CD4-positive, alpha-beta T cell treated with Interleukin-15 for 1 hour (primary cell): ENCODE results near the gene AREG.
"Not testable (repeated sequence)": the region's sequence is repeated elsewhere in the genome, so short reads cannot be mapped to it uniquely, and the experiment has no call there.

ENCODE experiments used
- DNase-seq: peaks from one replicate; pipeline ENCODE4 v3.0.0-alpha.2; 2020

The AREG gene, protein sequence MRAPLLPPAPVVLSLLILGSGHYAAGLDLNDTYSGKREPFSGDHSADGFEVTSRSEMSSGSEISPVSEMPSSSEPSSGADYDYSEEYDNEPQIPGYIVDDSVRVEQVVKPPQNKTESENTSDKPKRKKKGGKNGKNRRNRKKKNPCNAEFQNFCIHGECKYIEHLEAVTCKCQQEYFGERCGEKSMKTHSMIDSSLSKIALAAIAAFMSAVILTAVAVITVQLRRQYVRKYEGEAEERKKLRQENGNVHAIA

DNA sequence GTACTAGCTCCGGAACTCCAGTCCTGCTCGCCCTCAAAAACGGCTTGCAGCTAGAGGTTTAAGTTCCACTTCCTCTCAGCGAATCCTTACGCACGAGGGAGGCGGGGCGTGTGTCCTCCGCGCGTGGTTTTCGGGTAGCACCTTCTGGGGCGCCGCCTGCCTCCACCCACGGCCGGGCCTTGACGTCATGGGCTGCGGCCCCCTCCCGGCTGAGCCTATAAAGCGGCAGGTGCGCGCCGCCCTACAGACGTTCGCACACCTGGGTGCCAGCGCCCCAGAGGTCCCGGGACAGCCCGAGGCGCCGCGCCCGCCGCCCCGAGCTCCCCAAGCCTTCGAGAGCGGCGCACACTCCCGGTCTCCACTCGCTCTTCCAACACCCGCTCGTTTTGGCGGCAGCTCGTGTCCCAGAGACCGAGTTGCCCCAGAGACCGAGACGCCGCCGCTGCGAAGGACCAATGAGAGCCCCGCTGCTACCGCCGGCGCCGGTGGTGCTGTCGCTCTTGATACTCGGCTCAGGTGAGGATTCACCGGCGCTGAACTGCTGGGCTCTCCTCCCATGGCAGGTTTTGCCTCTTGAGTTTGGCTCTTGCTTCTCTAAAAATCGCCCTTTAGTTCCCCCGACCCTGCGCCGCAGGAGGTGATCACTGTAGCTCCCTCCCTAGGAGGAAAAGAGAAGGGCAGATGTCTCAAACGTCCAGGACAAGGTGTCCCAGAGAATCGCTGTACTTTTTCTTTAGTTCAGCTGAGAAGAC is at the start of gene AREG:
TSS of gene AREG (plus strand) at position 246 of the 752 bp plus-strand sequence. CDS start at position 456, 210 bp downstream.
- DNase-seq, result peak; percentile 95

DNA sequence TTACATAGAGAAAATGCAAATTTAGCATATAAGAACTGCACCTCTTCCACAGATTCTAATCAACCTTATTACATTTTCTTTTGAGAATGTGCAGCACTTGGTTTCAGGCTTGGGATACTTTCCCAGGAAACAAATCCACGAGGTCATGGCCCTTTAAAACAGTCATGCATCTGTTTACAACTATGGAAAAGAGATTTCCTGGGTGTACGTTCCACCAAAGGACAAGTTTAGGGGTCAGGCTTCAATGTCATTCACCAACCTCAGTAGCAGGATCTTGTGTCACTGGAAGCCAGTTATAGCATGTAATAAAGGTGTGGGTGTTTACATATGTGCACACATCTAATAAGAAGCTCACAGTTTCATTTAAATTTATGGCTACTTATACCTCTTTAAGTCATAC is 49.3 kb upstream of the AREG start:
- DNase-seq, result no peak

- DNase-seq, result no peak
Observed at GRCh38 chr4:74397748-74398426, 47.0 kb upstream of the AREG start.

- DNase-seq, result not testable (repeated sequence)
Observed at GRCh38 chr4:74398894-74399589, 45.9 kb upstream of the AREG start.

DNA sequence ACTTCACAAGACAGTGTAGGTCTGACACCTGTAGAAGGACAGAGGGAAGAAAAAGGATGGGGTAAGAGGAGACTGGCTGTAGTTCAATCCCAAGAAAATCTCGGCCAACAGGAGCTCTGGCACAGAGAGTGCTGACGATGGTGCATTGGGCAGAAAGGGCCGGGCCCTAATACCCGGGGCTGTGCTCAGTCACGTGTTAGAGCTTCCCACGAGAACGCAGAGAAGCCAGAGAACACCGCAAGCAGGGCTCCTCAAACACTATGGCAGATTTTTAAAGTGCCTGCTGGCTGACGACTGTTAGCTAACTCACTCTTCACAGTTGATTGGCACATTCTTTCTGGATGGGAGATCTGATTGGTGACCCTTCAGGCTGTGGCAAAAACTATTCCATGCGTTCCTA is 44.5 kb upstream of the AREG start:
- DNase-seq, result no peak

GRCh38 chr4:74402692-74403456 is 42.1 kb upstream of the AREG start:
- DNase-seq, result no peak

DNA sequence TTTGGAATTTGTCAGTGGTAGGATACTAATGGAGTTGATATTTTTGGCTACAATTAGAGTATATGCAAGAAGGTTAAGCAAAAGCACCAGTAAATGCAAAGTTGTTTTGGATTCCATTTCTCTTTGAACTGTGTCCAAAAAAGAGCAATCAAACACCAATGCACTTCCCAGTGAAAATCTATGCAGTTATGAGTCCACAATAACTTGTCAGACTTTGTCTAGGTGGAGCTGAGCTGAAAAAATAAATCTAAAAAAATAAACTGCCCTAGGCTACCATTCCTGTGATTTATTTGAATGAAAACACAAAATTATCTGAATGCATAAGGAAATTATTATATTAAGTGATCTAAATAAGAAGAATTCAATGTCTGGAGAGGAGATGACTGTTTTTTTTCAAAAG is 37.0 kb upstream of the AREG start:
- DNase-seq, result no peak

GRCh38 chr4:74408639-74409038 is 36.3 kb upstream of the AREG start:
- no peak for DNase-seq

DNA sequence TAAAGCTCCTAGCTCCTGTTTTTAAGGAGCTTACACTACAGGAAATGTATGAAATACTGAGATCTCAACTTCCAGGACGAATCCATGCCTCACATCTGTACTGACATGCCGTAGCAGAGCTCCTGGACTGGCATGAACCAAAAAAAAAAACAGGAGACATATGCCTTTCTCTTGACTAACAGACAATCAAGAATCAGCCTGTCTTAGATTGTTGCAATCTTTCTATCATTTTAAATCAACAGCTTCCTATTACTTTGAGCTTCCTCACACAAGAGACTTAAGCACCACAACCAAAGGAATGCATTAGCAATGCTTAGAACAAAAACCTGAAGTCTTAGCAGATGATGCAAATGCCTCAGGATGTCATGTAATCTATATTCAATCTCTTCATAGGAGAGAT is 34.7 kb upstream of the AREG start:
- no peak for DNase-seq

- DNase-seq, result no peak
Observed at GRCh38 chr4:74412225-74412624, 32.7 kb upstream of the AREG start.

- no peak for DNase-seq
Observed at GRCh38 chr4:74413265-74413664, 31.7 kb upstream of the AREG start.

DNA sequence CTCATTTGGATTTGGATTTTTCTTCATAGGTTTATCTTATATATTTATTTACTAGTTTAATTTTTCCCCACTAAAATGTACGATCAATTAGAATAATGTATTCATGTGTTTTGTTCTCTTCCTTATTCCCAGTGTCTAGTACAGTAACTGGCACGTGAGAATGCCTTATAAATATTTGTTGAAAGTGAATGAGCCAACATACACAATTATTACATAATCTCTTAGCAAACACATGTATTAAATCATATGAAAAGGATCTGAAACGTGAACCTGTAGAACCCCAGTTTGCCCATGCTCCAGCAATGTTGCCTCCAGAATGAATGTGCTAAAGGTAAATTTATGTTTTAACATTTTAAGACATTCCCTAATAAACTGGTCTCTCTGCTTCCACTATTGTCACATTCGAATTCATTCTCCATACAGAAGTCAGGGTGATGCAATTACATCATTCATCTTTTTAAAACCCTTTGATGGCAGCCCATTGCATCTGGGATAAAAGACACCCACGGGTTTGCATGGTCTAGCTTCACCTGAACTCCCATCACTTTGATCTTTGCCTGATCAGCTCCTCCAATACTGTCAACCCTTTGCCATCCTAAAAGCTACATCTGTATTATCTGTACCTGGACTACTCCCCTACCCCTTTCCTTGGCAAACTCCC is 30.7 kb upstream of the AREG start:
- no peak for DNase-seq

DNA sequence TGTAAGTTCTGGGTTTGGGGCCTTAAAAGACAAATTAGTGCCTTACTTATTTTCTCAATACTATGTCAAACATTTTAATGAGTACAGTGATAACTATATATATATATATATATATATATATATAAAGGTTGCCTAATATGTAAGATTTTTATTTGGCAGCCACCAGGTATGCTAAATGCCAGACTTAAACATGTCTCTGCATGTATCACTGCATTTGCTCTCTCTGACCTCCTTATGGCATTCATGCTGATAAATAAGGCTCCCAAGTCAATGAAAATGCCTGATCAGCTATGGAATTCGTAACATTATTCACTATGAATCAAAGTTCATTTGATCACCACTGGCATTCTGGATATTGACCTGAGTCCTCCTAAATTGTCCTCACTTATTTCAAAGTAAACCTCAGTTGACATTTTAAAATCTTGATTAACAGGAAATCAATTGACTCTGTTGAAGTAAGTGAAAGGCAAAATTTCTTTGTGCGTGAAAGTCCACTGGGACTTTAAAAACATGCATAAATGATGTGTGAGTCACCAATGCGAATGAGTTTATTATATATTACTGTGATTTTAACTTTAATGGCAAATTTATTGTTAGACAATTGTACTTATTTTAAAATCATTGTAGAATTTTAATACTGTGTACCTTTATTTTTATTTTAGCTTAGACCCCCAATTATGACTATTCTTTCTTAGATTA is 29.2 kb upstream of the AREG start:
- no peak for DNase-seq

DNA sequence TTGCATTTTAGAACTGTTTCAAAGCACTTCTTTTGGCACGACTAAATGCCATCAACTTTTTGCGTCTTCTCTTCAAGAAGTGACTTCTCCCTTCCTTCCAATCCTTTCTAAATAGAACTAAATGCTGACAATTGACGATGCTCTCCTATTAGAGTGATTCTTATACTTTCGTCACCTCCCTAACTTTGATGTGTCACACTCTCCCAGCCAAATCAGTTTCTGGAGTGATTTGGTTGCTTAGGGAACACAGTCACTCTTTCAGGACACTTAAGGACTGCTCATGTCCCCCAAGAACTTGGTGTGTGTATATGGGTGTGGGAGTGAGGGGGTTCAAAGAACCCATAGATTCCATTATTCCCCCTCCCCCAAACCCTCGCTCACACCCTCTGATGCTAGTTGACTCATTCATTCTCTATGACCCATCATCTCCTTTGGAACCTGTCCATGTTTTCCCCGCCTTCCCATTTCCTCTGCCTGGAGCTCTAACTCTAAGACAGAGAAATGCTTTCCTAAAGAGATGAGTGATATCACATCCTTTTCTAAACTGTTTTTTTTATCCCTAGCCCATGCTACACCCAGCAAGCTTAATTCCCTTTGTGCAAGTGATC is 26.8 kb upstream of the AREG start:
- DNase-seq, result no peak

- DNase-seq, result no peak
Observed at GRCh38 chr4:74420863-74421262, 24.1 kb upstream of the AREG start.

DNA sequence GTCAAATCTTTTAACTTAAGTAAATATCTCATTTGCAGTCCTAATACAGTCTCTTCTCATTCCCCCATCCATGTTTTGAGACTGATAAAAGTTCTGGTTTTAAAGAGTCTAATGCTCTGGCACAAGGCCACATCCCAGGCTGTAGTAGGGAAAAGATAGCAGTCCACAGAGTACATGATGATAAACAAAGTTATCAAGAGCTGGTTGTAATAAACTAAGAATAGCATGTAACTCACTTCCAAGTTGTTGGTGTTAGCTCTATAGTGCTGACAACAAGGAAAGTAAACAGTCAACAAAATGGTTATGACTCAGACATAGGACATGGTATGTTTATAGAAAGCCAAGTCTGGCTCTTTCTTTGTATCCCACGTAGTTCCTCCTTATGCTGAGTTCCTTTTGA is 21.8 kb upstream of the AREG start:
- DNase-seq, result no peak

DNA sequence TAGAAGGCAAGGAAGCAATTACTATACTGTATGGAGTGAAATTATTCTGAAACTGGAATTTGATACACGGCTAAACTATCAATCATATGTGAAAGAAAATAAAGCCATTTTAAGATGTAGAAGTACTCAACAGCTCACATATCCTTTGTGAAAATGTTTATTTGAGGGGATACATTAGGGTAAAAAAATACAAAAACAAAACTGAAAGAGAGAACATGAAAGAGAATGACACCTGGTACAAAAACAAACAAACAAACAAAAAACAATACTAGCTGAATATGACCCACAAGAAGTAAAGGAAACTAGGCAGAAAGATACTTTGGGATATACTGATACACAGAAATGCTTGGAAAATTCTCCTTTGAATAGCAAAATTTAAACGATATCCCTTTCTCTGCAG is 20.8 kb upstream of the AREG start:
- DNase-seq, result no peak

DNA sequence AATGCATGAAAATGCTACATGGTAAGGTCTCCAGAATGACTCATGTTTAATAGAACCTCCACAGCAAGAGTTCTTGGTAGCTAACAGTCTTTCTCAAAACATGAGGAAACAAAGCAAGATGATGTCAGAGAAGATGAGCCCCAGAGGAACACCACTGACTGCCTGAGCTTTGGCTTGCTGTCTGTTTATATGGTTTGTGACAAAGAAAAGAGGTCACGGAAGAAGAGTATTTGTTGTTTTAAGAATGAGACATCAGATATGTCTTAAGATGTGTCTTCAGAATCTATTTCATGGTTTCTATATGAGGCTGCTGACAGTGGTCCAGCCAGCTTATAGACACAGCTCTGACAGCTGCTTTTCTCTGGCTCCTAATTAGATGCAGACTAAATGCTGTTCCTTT is 18.8 kb upstream of the AREG start:
- no peak for DNase-seq

DNA sequence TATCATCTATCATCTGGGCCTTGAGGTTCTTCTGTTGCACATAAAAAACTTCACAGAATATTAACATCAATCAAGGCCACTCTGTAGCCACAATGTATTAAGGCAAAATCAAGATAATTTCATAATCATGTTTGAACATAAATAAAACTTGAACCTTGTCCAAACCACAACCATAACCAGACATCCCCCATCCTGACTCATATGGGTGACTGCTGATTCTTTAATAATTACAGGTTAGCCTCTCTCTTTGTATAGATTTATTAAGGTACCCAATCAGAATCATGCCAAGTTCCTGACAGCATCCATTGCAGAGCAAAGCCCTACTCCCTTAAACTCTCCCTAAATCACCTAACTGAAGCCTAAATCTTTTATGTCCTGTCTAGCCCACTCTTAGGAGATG is 16.7 kb upstream of the AREG start:
- DNase-seq, result no peak

DNA sequence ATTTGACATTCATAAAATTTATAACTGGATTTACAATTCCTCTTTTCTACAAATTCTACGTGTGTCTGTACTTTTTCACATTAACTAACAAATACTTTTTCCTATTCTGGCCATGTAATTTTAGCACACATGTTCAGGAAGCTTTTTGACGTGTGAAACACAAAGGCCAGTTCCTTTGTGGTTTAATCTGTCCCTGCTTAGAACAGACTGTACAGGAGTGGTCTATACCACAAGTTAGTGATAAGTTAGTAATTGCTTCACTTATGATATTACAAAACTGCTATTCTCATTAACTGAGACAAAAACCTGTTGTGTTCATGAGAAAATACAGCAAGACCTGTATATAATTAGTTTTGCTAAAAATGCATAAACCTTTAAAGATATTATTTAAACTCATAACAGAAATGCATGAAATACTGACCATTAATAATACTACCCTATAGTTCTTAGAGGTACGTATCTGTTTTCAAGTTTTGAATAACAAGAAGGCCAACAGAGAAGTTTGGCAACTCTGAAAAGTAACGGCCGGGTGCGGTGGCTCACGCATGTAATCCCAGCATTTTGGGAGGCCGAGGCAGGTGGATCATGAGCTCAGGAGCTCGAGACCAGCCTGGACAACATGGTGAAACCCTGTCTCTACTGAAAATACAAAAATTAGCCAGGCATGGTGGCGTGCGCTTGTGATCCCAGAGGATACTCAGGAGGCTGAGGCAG is 13.7 kb upstream of the AREG start:
- no peak for DNase-seq
